Measurements from ENCODE around the gene BAHCC1.

BAHCC1 gene

DNA sequence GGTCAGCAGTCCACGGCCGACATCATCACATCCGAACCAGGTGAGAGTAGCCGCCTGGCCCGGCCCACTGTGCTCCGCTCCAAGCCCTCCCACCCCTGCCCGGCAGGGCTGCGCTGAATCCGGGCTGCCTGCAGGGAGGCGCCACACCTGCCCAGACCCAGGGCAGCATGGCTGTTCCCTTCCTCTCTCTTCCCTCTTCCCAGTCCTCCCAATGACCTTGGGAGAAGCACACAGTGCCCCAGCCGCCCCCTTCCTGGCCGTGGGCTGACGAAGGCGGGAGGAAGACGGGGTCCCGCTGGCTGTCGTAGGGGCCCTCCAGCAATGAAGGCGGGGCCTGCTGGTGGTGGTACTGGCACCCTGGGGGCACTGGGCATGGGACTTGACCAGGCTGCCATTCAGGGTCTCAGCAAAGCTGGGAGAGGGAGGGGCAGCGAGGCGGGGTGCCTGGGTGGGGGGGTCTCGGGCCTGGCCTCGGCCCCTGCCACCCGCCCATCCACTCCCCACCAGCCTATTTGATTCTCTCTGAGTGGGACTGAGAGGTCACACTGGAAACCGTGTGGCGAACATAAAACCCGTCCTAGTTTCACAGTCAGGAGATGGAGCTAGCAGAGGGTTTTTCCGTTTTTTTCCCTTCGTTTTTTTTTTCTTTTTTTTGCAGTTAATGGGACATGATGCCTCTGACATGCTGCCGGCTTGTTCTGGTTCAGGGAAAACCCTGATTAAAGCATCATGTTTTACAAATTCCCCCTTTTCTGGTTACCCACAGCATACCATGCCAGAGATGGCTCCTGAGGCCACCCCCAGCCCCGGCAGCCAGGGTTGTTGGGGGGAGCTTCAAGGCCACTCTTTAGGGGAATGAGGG, 50.6 kb downstream of the BAHCC1 start:
- DNase-seq = no peak

- DNase-seq = no peak
Measured at GRCh38 chr17:81447331-81447933, 52.2 kb downstream of the BAHCC1 start.

DNA sequence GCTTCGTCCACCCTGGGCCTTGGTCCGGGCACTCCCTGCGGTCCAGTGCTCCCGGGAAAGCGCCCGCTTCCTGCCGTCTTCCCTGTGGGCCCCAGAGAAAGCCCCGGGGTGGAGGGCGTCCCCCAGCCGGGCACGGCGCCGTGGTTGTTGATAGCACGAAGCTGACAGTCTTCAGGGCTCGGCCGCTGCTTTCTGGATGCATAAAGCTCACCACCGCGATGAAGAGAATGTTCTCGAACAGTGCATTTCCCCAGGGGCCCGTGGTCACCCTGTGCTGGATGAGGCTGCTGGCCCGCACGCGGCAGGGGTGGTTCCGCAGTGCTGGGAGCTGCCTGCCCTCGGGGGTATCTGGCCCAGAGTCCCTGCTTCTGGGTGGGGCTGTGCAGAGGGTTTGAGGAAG, 53.2 kb downstream of the BAHCC1 start:
- DNase-seq = no peak

GRCh38 chr17:81448950-81449349, 53.7 kb downstream of the BAHCC1 start:
- DNase-seq = no peak

DNA sequence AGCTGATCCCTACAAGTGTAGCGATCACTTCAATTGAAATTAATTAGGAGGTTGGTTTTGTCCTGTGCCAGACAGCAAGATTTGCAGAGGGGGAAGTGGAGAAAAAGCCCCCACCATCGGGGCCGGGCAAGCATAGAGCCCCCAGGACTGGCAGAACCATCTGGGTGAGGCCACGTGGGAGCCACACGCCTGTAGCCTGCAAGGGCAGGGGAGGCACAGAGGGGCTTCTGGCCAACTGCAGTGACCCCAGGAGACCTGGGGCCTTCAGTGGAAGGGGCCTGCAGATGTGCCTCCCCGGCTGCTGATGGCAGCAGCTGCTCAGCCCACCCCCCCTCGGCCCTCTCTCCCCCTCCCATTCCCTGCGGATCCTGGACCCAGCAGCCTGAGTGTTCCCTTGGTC, 54.1 kb downstream of the BAHCC1 start:
- DNase-seq = no peak

DNA sequence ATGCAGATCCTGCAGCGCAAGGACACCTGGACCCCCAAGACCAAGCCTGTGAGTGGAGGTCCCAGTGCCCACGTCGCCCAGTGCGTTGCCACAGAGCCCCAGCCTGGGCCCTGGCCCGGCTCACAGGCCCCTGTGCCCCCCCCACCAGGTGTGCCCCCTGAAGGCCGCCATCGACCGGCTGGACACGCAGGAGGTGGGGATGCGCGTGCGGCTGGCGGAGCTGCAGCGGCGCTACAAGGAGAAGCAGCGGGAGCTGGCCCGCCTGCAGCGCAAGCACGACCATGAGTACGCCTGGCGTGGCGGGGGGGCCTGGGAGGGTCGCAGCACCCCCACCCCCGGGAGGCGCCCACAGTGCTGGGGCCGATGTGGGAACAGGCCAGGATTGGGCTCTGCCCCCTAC, 56.6 kb downstream of the BAHCC1 start:
- DNase-seq = no peak

DNA sequence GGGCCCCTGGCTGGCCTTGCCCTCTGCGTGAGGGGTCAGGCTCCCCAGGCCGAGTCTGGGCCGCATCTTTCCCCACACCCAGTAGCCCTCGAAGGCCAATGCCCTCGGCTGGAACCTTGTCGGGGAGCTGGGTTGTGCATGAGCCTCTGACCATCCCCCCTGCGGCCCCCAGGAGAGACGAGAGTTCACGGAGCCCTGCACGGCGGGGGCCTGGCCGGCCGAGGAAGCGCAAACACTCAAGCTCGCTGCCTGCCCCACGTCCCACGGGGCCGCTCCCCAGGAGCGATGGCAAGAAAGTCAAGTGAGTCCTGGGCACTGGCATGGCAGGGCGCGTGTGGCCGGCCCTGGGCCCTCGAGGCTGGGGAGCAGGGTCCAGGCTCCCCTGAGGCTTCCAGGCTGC, 57.3 kb downstream of the BAHCC1 start:
- no peak for DNase-seq

DNA sequence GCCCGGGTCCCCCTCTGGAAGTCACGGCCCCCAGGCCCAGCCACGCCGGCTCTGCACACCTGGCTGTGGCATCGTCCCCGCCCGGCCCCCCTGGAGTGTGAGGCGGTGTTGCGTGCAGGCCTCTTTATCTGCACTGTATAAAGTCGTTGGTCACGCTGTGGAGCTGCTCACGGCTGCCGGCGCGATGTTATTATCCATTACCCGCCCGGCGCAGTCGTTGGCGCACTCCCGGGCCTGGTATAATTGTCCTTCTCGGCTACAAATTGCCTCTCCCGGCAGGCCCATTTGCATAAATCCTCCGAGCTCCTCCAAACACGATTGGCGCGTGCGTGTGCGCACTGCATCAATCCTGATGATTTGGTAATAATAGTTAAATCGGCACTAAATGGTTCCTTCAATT, 57.8 kb downstream of the BAHCC1 start:
- DNase-seq = no peak

- DNase-seq = no peak
Measured at GRCh38 chr17:81453712-81454111, 58.5 kb downstream of the BAHCC1 start.

GRCh38 chr17:81454473-81454872, 59.2 kb downstream of the BAHCC1 start:
- DNase-seq = no peak

DNA sequence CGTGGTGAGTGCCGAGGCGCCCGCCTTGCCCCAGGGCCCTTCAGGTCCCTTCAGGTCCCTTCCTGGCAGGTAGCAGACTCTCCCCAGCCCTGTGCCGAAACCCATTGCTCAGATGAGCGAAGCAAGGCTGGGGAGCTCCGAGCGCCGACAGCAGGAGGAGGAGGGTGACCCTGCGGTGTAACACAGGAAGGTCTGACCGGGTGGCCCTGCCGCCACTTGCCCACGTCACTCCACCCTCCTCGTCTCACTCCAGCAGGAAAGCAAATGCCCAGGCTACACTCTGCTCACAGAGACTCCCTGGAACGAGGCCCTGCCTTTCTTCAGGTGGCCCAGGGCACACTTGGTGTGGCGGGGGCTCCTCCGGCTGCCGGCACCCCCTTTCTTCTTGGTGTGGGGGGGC, 60.1 kb downstream of the BAHCC1 start:
- DNase-seq = peak; percentile 29

- no peak for DNase-seq
Measured at GRCh38 chr17:81456091-81456490, 60.8 kb downstream of the BAHCC1 start.

- no peak for DNase-seq
Measured at GRCh38 chr17:81456798-81457197, 61.5 kb downstream of the BAHCC1 start.

GRCh38 chr17:81457401-81457800, 62.1 kb downstream of the BAHCC1 start:
- no peak for DNase-seq

DNA sequence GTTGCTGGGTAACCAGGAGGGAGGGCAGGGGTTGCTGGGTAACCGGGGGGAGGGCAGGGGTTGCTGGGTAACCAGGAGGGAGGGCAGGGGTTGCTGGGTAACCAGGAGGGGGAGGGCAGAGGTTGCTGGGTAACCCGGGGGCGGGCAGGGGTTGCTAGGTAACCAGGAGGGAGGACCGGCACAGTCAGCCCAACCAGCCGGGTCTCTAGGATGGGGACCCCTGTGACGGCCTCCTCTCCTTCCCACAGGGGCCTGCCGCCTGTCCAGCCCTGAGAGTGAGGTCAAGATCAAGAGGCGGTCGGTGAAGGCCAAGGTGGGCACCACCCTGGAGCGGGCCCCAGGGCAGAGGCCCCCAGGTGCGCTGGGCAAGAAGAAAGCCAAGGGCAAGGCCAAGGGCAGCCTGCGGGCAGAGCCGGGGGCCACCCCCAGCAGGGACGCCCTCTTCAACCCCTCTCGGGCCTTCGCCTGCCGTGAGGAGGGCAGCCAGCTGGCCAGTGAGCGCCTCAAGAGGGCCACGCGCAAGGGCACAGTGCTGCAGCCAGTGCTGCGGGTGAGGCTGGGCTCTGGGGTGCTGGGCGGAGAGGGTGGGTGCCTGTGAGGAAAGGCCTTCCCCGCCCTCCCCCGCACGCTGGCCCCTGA, 62.8 kb downstream of the BAHCC1 start:
- no peak for DNase-seq

- no peak for DNase-seq
Measured at GRCh38 chr17:81458628-81459027, 63.4 kb downstream of the BAHCC1 start.

DNA sequence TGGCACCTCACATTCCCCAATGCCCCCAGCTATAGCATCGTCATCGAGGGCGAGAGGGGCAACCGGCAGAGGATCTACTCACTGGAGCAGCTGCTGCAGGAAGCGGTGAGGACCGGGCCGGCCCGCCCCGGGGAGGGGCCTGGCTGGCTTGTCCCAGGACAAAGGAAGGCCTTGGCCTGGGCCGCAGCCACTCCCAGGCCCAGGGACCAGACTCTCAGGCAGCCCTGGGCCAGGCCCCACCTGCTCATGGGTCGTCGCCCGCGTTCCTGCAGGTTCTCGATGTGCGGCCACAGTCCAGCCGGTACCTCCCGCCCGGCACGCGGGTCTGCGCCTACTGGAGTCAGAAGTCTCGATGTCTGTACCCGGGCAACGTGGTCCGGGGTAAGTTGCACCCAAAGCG, 64.0 kb downstream of the BAHCC1 start:
- no peak for DNase-seq

GRCh38 chr17:81459864-81460263, 64.6 kb downstream of the BAHCC1 start:
- no peak for DNase-seq

GRCh38 chr17:81460856-81461460, 65.7 kb downstream of the BAHCC1 start:
- peak; percentile 48 for DNase-seq

- no peak for DNase-seq
Measured at GRCh38 chr17:81461607-81462500, 66.6 kb downstream of the BAHCC1 start.

GRCh38 chr17:81462506-81463125, 67.4 kb downstream of the BAHCC1 start:
- DNase-seq = no peak

DNA sequence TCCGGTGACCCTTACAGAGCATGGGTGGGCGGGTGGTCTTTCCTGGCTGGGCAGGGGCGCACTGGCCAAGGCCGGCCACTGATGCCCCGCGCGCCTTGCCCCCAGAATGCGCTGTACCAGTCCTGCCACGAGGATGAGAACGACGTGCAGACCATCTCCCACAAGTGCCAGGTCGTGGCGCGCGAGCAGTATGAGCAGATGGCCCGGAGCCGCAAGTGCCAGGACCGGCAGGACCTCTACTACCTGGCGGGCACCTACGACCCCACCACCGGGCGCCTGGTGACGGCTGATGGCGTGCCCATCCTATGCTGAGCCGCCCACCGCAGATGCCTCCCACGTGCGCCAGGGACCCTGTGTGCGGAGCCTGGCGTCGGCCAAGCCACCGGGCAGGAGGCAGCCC, 68.2 kb downstream of the BAHCC1 start:
- no peak for DNase-seq

Measured in CD4-positive, alpha-beta T cell treated with Interleukin-15 for 1 hour (primary cell).